T-helper 17 cell (primary cell): ENCODE data around the gene NAV2. TPM values are rescaled to one million over a fixed set of nuclear protein-coding genes. Genes with fewer than 3 reads are reported as not detected.

Experiments used
- ATAC-seq: fragments of 150-1000 bp; cut with Tn5 transposase; 2 replicates; pipeline ENCODE4 v1.10.0; 2021; ENCODE audit warnings: mild to moderate bottlenecking, moderate library complexity
- DNase-seq, 3 donors: peaks; one replicate each; pipeline versions ENCODE4 v3.0.0 to v3.0.0-alpha.2; 2020 to 2021
- H3K9me3 ChIP-seq: one replicate; pipeline ENCODE4 v1.7.0; 2013; ENCODE audit warnings: low read length, mild to moderate bottlenecking; ENCODE audit not compliant: control insufficient read depth, poor library complexity, severe bottlenecking
- H3K27ac Mint-ChIP-seq: one replicate; pipeline ENCODE4 v1.8.0; 2022; ENCODE audit warnings: mild to moderate bottlenecking, moderate library complexity, mixed read lengths
- H3K27me3 Mint-ChIP-seq: one replicate; pipeline ENCODE4 v1.8.0; 2022; ENCODE audit warnings: mixed read lengths
- H3K36me3 Mint-ChIP-seq: one replicate; pipeline ENCODE4 v1.8.0; 2022; ENCODE audit warnings: low read depth, mixed read lengths
- H3K4me1 Mint-ChIP-seq: one replicate; pipeline ENCODE4 v1.8.0; 2022; ENCODE audit warnings: mild to moderate bottlenecking, mixed read lengths
- H3K4me3 Mint-ChIP-seq: one replicate; pipeline ENCODE4 v1.8.0; 2022; ENCODE audit warnings: mild to moderate bottlenecking, moderate library complexity, mixed read lengths
- total RNA-seq, 4 donors: library from RNA in 2 of 4; stranded (reverse) in 2 of 4; gene quantifications; one replicate each; pipeline ENCODE4 v1.2.3 and lab custom pipeline; 2022 to 2026

Gene NAV2
- total RNA-seq, 2 donors from 2014 or later = 0.96 to 1.3 TPM

DNA sequence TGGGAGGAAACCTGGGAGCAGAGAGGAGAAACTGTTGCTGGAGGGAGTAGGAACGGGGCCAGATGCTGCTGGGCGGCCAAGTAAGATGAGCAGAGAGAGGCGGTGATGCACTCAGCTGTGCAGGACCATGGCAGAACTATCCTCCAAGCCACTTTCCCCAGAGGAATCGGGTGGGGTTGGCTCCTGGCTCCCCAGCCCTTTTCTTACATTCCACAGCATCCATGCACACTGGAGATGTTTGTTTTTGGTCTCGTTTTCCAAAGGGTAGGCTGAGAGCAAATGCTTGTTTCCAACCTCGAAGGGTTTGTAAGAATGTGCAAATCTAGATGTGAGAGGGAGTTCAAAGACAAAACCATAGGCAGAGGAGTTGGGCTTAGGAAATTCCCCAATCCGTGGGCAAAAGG, 374.5 kb downstream of the NAV2 start:
- H3K27ac Mint-ChIP-seq = no peak overlapping the region
- no peaks in the 10 kb centered on the region for H3K36me3 Mint-ChIP-seq
- H3K4me1 Mint-ChIP-seq = peaks cover 2% of the 10 kb centered on the region
- no peaks in the 10 kb centered on the region for H3K9me3 ChIP-seq
- ATAC-seq (no peak), DNase-seq (no peak)
- H3K27me3 Mint-ChIP-seq = no peaks in the 10 kb centered on the region
- no peak overlapping the region for H3K4me3 Mint-ChIP-seq

DNA sequence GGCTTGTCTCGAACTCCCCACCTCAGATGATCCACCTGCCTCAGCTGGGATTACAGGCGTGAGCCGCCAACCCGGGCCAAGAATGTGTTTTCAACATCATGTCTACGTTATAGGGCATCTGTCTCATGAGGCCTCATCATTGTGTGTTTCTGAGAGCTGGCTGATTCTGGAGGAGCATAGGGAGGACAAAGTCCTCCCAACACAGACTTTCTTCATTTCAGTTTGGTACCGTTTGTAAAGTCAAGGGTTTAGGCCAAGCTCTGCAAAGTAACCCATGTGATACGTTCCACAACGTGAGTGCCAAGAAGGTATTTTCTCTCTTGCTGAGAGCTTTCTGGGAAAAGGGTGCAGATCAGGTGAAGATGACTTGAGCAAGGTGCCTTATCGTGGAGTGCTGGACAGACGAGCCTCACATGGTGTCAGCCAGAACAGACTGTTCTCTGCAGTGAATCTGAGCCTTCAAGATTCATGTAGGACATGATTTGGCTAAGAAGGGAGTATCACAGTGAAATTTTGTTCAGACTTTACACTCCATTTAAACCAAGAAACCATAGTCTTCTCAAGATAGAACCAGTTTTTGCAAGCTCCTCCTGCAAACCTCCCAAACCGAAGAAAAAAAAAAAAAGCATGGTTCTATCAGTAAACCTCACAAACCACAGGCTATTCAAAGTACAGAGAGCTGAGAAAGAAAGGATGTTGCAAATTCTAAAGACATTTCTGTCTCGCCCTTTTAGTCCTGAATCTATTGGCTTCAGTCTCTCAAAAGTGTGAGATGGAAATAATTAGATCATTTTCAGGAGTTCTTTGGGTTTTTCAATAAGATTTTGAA, 376.0 kb downstream of the NAV2 start:
- no peaks in the 10 kb centered on the region for H3K4me1 Mint-ChIP-seq
- no peak overlapping the region for H3K27ac Mint-ChIP-seq
- ATAC-seq = no peak
- no peak overlapping the region for H3K4me3 Mint-ChIP-seq
- H3K9me3 ChIP-seq = peaks cover under 1% of the 10 kb centered on the region
- no peaks in the 10 kb centered on the region for H3K27me3 Mint-ChIP-seq
- DNase-seq = no peak
- H3K36me3 Mint-ChIP-seq = no peaks in the 10 kb centered on the region

DNA sequence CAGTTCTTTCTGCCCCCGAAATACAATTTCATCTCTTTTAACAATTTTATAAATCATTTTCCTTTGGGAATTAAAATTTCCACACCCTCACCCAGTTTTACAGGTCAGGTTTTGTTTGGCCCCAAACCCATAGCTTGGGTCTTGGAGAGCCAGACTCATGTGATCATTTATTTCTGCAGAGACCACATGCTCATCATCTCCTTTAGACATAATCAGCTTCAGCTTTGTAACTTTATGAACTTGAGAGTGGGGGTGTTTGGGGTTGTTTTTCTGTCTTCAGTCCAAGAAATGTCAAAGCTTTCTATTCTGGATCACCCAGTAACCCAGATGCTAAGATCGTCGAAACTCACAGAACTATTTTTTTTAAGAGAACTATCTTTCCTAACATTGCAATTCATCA, 376.7 kb downstream of the NAV2 start:
- Mint-ChIP-seq H3K36me3 (no peaks in the 10 kb centered on the region), H3K4me3 (no peak overlapping the region), H3K27me3 (no peaks in the 10 kb centered on the region), H3K27ac (no peak overlapping the region), H3K4me1 (no peaks in the 10 kb centered on the region)
- peaks cover 3% of the 10 kb centered on the region for H3K9me3 ChIP-seq
- no peak for ATAC-seq
- DNase-seq = no peak

DNA sequence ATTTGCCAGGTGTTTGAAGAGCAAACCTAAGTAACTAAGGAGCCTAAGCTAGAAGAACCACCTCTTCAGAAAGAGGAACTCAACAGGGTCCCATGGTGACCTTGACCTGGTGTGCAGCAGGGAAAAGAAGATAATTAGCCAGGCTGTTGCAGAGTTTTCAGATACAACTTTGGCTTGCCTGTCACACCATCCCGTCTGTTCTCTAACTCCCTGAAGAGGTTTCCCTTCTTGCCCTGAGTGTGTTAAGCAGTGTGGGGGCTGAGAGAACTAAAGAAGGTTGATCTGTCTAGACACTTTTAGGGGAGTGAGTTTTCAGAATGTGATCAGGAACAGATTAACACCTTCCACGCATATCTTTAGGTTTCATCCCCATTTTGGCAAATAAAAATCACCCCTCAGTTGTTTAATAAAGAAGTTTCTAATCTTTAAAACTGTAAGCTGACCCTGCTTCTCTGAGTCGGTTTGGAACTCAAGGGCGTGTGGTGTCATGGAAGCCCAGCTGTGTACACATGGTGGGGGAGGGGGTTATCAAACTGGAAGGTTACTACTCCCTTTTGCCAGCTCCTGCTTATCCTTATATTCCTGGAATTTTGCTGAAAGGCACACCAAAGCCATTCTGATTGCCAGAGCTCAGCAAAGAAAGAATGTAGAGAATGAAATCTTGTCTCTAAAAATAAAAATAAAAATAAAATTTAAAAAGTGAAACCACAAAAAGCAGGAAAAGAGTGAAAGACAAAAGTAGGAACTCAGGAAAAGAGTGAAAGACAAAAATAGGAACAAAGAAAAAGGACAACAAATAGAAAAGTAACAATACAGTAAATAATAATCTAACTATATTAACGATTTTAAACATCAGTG, 377.4 kb downstream of the NAV2 start:
- H3K4me3 Mint-ChIP-seq = no peak overlapping the region
- no peak for ATAC-seq
- H3K27ac Mint-ChIP-seq = no peak overlapping the region
- no peak for DNase-seq
- no peaks in the 10 kb centered on the region for H3K36me3 Mint-ChIP-seq
- no peaks in the 10 kb centered on the region for H3K4me1 Mint-ChIP-seq
- no peaks in the 10 kb centered on the region for H3K27me3 Mint-ChIP-seq
- H3K9me3 ChIP-seq = peaks cover 3% of the 10 kb centered on the region

DNA sequence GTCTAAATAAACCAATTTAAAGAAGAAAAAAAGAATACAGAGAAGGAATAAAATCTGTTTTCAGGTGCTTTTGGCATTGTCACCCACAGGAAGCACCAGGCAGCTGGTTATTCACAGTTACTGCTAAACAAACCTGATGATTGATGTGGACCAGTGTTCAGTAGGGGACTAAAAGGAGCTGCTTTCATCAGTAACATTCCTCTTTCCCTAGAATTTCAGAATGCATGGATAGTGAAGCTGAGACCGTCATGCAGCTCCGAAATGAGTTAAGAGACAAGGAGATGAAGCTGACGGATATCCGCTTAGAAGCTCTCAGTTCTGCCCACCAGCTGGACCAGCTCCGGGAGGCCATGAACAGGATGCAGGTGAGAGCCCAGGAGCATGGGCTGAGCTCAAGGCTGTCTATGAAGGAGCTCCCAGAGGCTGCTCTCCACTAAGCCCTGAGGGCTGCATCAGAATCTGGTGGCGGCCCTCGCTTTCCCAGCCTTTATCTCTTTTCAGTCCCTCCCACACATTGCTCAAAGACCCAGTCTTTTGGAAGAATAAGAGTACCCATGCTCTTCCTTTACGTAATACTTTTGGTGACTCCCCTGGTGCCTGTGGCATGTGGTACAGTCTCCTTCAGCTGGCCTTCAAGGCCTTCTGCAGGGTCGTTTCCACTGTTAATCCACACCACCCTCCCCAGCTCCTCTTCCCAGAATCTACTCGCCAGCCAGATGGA, 378.2 kb downstream of the NAV2 start:
- Mint-ChIP-seq H3K4me1 (no peaks in the 10 kb centered on the region), H3K27ac (no peak overlapping the region), H3K27me3 (no peaks in the 10 kb centered on the region), H3K36me3 (no peaks in the 10 kb centered on the region), H3K4me3 (no peak overlapping the region)
- peaks cover 3% of the 10 kb centered on the region for H3K9me3 ChIP-seq
- ATAC-seq (no peak), DNase-seq (no peak)

DNA sequence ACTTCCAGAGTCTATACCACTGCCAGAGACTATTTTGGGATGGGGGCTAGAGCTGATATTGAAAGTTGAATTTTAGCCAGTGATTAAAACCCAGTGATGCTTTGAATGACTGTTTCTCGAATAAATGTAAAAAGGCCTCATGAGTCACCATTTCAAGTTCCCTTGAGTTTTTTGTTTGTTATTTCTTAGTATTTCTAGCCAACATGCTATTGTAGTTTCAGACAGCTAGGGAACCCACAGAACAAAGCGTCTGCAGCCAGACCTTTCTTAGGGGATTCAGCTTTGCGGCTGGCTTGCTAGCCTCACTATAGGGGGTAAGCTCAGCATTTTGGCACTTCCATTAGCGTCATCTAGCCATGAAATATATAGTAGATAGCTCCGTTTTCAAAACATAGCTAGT, 381.1 kb downstream of the NAV2 start:
- ATAC-seq = no peak
- peaks cover 3% of the 10 kb centered on the region for H3K9me3 ChIP-seq
- no peak for DNase-seq
- H3K27ac Mint-ChIP-seq = no peak overlapping the region
- no peak overlapping the region for H3K4me3 Mint-ChIP-seq
- no peaks in the 10 kb centered on the region for H3K36me3 Mint-ChIP-seq
- no peaks in the 10 kb centered on the region for H3K4me1 Mint-ChIP-seq
- no peaks in the 10 kb centered on the region for H3K27me3 Mint-ChIP-seq

DNA sequence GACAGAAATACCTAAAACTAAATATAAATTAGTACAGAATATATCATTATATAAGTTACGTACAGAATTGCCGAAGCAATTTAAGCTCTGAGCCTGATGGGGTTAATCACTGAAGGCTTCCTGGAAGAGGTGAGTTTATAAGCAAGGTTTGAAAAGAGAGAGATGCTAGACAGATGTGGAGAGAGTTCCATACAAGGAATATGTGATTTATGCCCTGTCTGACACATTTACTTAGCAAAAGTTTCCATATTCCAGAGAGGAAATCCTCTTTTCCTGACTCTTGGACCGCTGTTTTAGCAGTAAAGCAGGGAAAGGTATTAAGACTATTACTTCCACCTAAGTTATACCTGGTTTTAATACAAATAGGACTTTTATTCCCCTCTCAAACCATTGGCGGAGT, 382.6 kb downstream of the NAV2 start:
- H3K9me3 ChIP-seq = peaks cover 3% of the 10 kb centered on the region
- ATAC-seq = no peak
- no peaks in the 10 kb centered on the region for H3K4me1 Mint-ChIP-seq
- H3K27me3 Mint-ChIP-seq = no peaks in the 10 kb centered on the region
- DNase-seq = no peak
- no peaks in the 10 kb centered on the region for H3K36me3 Mint-ChIP-seq
- no peak overlapping the region for H3K4me3 Mint-ChIP-seq
- H3K27ac Mint-ChIP-seq = no peak overlapping the region

DNA sequence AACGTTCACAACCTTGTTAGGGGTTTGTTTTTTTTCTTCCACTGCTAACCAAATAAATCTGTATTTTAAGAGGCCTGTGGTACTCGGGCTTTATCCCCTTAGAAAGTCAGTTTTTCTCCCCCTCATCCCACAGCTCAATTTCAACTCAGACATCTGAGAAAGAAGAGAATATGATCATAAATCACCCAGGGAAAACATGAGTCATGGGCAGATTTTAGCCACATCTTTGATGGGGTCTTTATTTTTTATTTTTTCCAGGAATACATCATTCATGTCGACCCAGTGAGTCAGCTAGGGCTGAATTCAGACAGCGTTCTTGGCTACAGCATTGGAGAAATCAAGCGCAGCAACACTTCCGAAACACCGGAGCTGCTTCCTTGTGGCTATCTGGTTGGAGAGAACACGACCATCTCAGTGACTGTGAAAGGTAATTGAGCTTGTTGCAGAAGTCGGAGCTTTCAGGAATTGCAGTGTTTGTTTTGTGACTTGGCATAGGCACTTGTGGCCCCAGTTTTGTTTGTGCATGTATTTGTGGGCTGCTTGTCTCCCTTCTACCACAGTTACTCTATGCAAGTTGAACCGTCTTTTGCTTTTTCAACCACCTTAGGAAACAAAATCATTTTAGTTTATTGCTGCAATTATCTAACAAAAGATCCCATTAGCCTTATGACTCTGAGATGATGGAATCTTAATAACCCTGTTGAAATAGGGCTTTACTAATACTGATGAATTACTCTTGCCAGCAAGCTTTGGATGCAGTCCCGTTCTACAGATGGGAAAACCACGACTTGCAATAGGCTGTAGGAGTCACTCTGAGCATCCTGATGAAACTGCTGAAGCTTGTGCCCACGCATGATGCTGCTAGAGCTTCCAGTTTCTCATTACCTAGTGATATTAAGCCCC, 384.9 kb downstream of the NAV2 start:
- Mint-ChIP-seq H3K4me3 (no peak overlapping the region), H3K27ac (no peak overlapping the region), H3K36me3 (no peaks in the 10 kb centered on the region), H3K4me1 (no peaks in the 10 kb centered on the region), H3K27me3 (peaks cover under 1% of the 10 kb centered on the region)
- DNase-seq (no peak), ATAC-seq (no peak)
- H3K9me3 ChIP-seq = peaks cover 3% of the 10 kb centered on the region

DNA sequence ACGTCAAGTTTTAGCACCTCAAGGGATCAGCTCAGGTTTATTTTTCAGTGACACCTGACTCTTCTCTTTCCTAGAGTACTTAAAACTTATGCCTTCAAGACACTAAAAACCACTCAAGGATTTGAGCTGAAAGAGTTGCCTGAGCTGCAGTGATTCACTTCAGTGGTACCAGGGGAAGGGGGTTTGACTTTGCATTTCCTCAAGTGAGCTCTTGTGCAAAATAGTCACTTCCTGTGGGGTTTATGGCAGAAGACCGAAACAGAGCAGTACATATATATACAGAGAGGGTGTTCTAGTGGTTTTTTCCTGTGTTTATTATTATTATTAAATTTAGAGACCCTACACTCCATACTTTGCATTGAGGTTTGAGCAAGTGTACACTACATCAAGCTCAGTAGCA, 386.9 kb downstream of the NAV2 start:
- Mint-ChIP-seq H3K27ac (no peak overlapping the region), H3K4me1 (peaks cover 2% of the 10 kb centered on the region), H3K4me3 (no peak overlapping the region), H3K27me3 (peaks cover 5% of the 10 kb centered on the region), H3K36me3 (no peaks in the 10 kb centered on the region)
- ATAC-seq = no peak
- DNase-seq = no peak
- no peaks in the 10 kb centered on the region for H3K9me3 ChIP-seq

DNA sequence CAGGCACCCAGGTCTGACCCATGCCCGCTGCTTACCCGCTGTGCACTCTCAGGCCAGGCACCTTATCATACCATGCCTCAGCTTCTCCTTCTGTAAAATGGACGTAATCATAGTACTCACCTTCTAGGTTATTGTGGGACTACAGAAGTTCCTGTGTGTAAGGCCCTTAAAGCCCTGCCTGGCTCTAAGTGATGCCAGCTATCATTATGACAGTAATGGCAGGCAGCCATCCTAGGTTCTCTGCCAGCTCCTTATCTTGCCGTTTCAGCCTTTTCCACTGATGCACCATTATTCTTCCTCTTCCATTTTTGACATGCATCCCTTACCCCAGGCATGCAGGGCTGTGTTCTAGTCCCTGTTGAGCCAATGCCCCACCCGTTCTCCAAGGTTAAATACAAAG, 389.8 kb downstream of the NAV2 start:
- H3K4me1 Mint-ChIP-seq = peaks cover 5% of the 10 kb centered on the region

DNA sequence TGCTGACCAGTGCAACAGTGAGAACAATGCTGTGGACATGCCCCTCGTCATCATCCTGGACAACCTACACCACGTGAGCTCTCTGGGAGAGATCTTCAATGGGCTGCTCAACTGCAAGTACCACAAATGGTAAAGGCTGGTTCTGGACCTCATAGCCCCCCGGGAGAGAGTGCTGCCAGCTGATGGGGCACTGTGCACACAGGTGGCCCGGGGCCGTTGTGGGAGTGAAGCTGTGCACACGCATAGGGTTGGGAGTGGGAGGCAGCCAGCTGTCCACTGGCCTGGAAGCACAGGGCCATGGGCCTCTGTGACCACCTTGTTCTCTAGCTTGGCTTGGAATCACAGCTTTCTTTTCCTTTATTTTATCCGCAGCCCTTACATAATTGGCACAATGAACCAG, 390.6 kb downstream of the NAV2 start:
- ATAC-seq (no peak), DNase-seq (no peak)

More for the DNA sequence above, 389.8 kb downstream of the NAV2 start:
- ATAC-seq = no peak
- no peak for DNase-seq
- peaks cover 5% of the 10 kb centered on the region for H3K27me3 Mint-ChIP-seq
- H3K9me3 ChIP-seq = no peaks in the 10 kb centered on the region
- H3K4me3 Mint-ChIP-seq = no peak overlapping the region
- H3K27ac Mint-ChIP-seq = no peak overlapping the region
- H3K36me3 Mint-ChIP-seq = peaks cover 3% of the 10 kb centered on the region

DNA sequence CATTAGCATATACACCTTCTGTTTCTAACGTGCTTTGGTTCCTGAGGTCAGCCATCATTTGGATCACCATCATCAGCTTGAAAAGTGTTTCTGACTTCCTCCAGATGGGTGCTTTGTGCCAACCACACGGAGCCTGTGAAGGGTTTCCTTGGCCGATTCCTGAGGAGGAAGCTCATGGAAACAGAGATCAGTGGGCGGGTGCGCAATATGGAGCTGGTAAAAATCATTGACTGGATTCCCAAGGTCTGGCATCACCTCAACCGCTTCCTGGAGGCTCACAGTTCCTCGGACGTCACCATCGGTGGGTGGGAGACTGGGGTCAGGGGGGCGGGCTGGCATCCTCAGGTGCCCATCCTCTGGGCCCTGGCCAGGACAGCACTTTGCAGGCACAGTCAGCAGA, 392.8 kb downstream of the NAV2 start:
- Mint-ChIP-seq H3K27me3 (peaks cover 5% of the 10 kb centered on the region), H3K4me3 (no peak overlapping the region), H3K27ac (no peak overlapping the region), H3K36me3 (peaks cover 3% of the 10 kb centered on the region), H3K4me1 (peaks cover 8% of the 10 kb centered on the region)
- DNase-seq (no peak), ATAC-seq (no peak)
- no peaks in the 10 kb centered on the region for H3K9me3 ChIP-seq

More for the DNA sequence above, 390.6 kb downstream of the NAV2 start:
- peaks cover 5% of the 10 kb centered on the region for H3K27me3 Mint-ChIP-seq
- peaks cover 3% of the 10 kb centered on the region for H3K36me3 Mint-ChIP-seq
- no peak overlapping the region for H3K27ac Mint-ChIP-seq
- no peaks in the 10 kb centered on the region for H3K9me3 ChIP-seq
- H3K4me1 Mint-ChIP-seq = peaks cover 5% of the 10 kb centered on the region
- H3K4me3 Mint-ChIP-seq = no peak overlapping the region
